GM23338 (cell line): ENCODE results near the gene SCLT1. TPM values are rescaled to one million over a fixed set of nuclear protein-coding genes. Genes with fewer than 3 reads are reported as not detected.

Experiments
- ATAC-seq: fragments of 200-7000 bp; cut with Tn5 transposase; 3 replicates; pipeline ENCODE4 v1.9.1; 2020
- DNase-seq: peaks from one replicate; pipeline ENCODE4 v3.0.0-alpha.2; 2015; ENCODE audit warnings: low spot score
- H2AFZ ChIP-seq: fragments of 200-600 bp; sonication (generic); 2 replicates; pipeline ENCODE4 v1.8.0; 2016; ENCODE audit warnings: antibody characterized with exemption, mild to moderate bottlenecking, moderate library complexity
- H3F3A ChIP-seq: fragments of 200-600 bp; sonication (generic); replicated peaks from 2 replicates; pipeline ENCODE4 v1.8.0; 2017; ENCODE audit warnings: antibody characterized with exemption, mixed run types, low read depth
- H3K27ac ChIP-seq: fragments of 200-600 bp; sonication (generic); 2 replicates; pipeline ENCODE4 v1.6.1; 2016; ENCODE audit warnings: low read depth
- H3K27me3 ChIP-seq: fragments of 200-600 bp; sonication (generic); 2 replicates; pipeline ENCODE4 v1.8.0; 2016; ENCODE audit warnings: mild to moderate bottlenecking, mixed run types, moderate library complexity; ENCODE audit not compliant: insufficient read depth
- H3K36me3 ChIP-seq: fragments of 200-600 bp; sonication (generic); 2 replicates; pipeline ENCODE4 v1.8.0; 2016; ENCODE audit warnings: mild to moderate bottlenecking; ENCODE audit not compliant: insufficient read depth
- H3K4me1 ChIP-seq: fragments of 200-600 bp; sonication (generic); 2 replicates; pipeline ENCODE4 v1.8.0; 2016; ENCODE audit warnings: mild to moderate bottlenecking, moderate library complexity; ENCODE audit not compliant: insufficient read depth
- H3K4me2 ChIP-seq: fragments of 200-600 bp; sonication (generic); 2 replicates; pipeline ENCODE4 v1.7.1; 2017; ENCODE audit warnings: mixed run types
- H3K4me3 ChIP-seq: fragments of 200-600 bp; sonication (generic); 2 replicates; pipeline ENCODE4 v1.6.1; 2016; ENCODE audit warnings: mixed run types
- H3K79me2 ChIP-seq: fragments of 200-600 bp; sonication (generic); replicated peaks from 2 replicates; pipeline ENCODE4 v1.8.0; 2017; ENCODE audit warnings: mild to moderate bottlenecking; ENCODE audit not compliant: insufficient read depth
- H3K9me2 ChIP-seq: fragments of 200-600 bp; sonication (generic); 2 replicates; pipeline ENCODE4 v1.8.0; 2017; ENCODE audit not compliant: insufficient read depth
- H4K20me1 ChIP-seq: fragments of 200-600 bp; sonication (generic); replicated peaks from 2 replicates; pipeline ENCODE4 v1.8.0; 2017; ENCODE audit warnings: mild to moderate bottlenecking; ENCODE audit not compliant: insufficient read depth
- H3K27ac Mint-ChIP-seq: 2 replicates; pipeline ENCODE4 v1.8.0; 2020; ENCODE audit warnings: inconsistent platforms, mild to moderate bottlenecking, moderate library complexity, mixed read lengths
- H3K27me3 Mint-ChIP-seq: 3 replicates; pipeline ENCODE4 v1.8.0; 2022; ENCODE audit warnings: low read depth, mild to moderate bottlenecking, moderate library complexity, mixed read lengths, inconsistent platforms; ENCODE audit not compliant: insufficient read depth, poor library complexity
- H3K36me3 Mint-ChIP-seq: 3 replicates; pipeline ENCODE4 v1.8.0; 2021; ENCODE audit warnings: low read depth, mild to moderate bottlenecking, inconsistent platforms, moderate library complexity, mixed read lengths
- H3K4me1 Mint-ChIP-seq: 3 replicates; pipeline ENCODE4 v1.8.0; 2020; ENCODE audit warnings: mild to moderate bottlenecking, inconsistent platforms, mixed read lengths
- H3K4me3 Mint-ChIP-seq: 3 replicates; pipeline ENCODE4 v1.8.0; 2021; ENCODE audit warnings: moderate library complexity, mild to moderate bottlenecking, inconsistent platforms, mixed read lengths
- H3K9me3 Mint-ChIP-seq: 3 replicates; pipeline ENCODE4 v1.8.0; 2020; ENCODE audit warnings: moderate library complexity, mild to moderate bottlenecking, inconsistent platforms, mixed read lengths
- CREB1 ChIP-seq: fragments of 250-450 bp; sonication (Bioruptor Pico); IDR thresholded peaks from 2 replicates; pipeline ENCODE4 v1.5.0; 2020; ENCODE audit warnings: low read depth, mild to moderate bottlenecking, moderate library complexity
- CTCF ChIP-seq, 2 experiments: fragments of 200-600 bp in 1 of 2; sonication (generic) in 1 of 2; conservative IDR thresholded peaks; 2 replicates each; pipeline versions ENCODE4 v1.5.1 to v1.6.1; 2016 to 2017; ENCODE audit warnings: antibody characterized with exemption in 2 of 2, low read depth in 2 of 2, mild to moderate bottlenecking in 2 of 2, moderate library complexity in 1 of 2
- ETS1 ChIP-seq: IDR thresholded peaks from 2 replicates; pipeline ENCODE4 v1.6.1; 2016; ENCODE audit warnings: antibody characterized with exemption
- EZH2 ChIP-seq: fragments of 200-600 bp; sonication (generic); IDR thresholded peaks from one replicate; pipeline ENCODE4 v1.8.0; 2017; ENCODE audit warnings: antibody characterized with exemption, mild to moderate bottlenecking, low read depth; ENCODE audit not compliant: unreplicated experiment
- POLR2AphosphoS5 ChIP-seq: IDR thresholded peaks from 2 replicates; pipeline ENCODE4 v1.6.1; 2016; ENCODE audit warnings: antibody characterized with exemption, low read depth
- STAT1 ChIP-seq: IDR thresholded peaks from one replicate; pipeline ENCODE4 v1.6.1; 2016; ENCODE audit warnings: antibody characterized with exemption; ENCODE audit not compliant: unreplicated experiment
- ZNF114 ChIP-seq: fragments of 250-450 bp; sonication (Bioruptor Pico); IDR thresholded peaks from 2 replicates; pipeline ENCODE4 v1.5.0; 2020; ENCODE audit warnings: mild to moderate bottlenecking, moderate library complexity
- long read RNA-seq: library from polyadenylated mRNA; unstranded; transcript quantifications from one replicate; pipeline ENCODE4 v2.0.0, GENCODE V29; 2020; ENCODE audit not compliant: unreplicated experiment
- polyA plus RNA-seq: library from polyadenylated mRNA; unstranded; fragments of >200 nt; fragmentation: Nextera tagmentation; extraction: Ambion mirVana; gene quantifications from 2 replicates; pipeline ENCODE4 v1.2.1, GENCODE V29; 2016
- total RNA-seq: library from RNA; depleted of rRNA; stranded (reverse); fragments of >200 nt; shearing (Covaris generic); gene quantifications from 2 replicates; pipeline ENCODE4 v1.2.3, GENCODE V29; 2014; rRNA removed

SCLT1 gene
- total RNA-seq, result 14.5 and 18.5 TPM in 2 replicates
- polyA plus RNA-seq, result 15.1 and 18.9 TPM in 2 replicates
- long read RNA-seq, partial matches to known transcripts, result 5 of 14 reads
- long read RNA-seq, other reads (novel, unspliced or antisense), result 3 of 14 reads

- no peak; the same call in 1 of the 2 replicates for TF ChIP-seq ZNF114
- TF ChIP-seq ETS1, result peak; percentile 66; the same call in 1 of the 2 replicates
- TF ChIP-seq EZH2, result no peak
- peak; percentile 94 for TF ChIP-seq CREB1 (CRISPR knock-in tag)
- no peak for TF ChIP-seq STAT1
- peak; percentile 90 for TF ChIP-seq POLR2AphosphoS5
- peak within 1 kb of the TSS; percentile 83 for H3K4me2 ChIP-seq
- peak within 1 kb of the TSS; percentile 71 for H3K4me3 ChIP-seq
- H2AFZ ChIP-seq, result peak within 1 kb of the TSS; percentile 77
- peak; percentile 99 for DNase-seq
- no peaks in the 10 kb centered on the region for H4K20me1 ChIP-seq
- H3K4me1 Mint-ChIP-seq, result peaks cover 9% of the 10 kb centered on the region
- H3K79me2 ChIP-seq, result peaks cover 41% of the 10 kb centered on the region
- H3K9me3 Mint-ChIP-seq, result no peaks in the 10 kb centered on the region
- H3K27ac ChIP-seq, result peak within 1 kb of the TSS; percentile 80
- no peaks in the 10 kb centered on the region for H3F3A ChIP-seq
- no peaks in the 10 kb centered on the region for H3K9me2 ChIP-seq
- H3K4me3 Mint-ChIP-seq, result no peak within 1 kb of the TSS
- no peak within 1 kb of the TSS for H3K27ac Mint-ChIP-seq
- H3K27me3 Mint-ChIP-seq, result peaks cover 1% of the 10 kb centered on the region
- H3K27me3 ChIP-seq, result no peaks in the 10 kb centered on the region
- H3K36me3 Mint-ChIP-seq, result no peaks in the 10 kb centered on the region
- H3K36me3 ChIP-seq, result no peaks in the 10 kb centered on the region
- peak; percentile 96 for ATAC-seq
- H3K4me1 ChIP-seq, result peaks cover 8% of the 10 kb centered on the region; the same call in 1 of the 2 replicates
Observed at GRCh38 chr4:129093191-129093920, at the start of gene SCLT1. Gene SCLT1, minus strand, starts transcription at chr4:129093539. Its CDS starts 436 bp downstream, at chr4:129093103.

GRCh38 chr4:129140521-129140920, 47.2 kb upstream of the SCLT1 start:
- no peaks in the 10 kb centered on the region; the same call in 2 of the 3 replicates for H3K9me3 Mint-ChIP-seq
- no peaks in the 10 kb centered on the region for H3K36me3 ChIP-seq
- no peaks in the 10 kb centered on the region for H3K36me3 Mint-ChIP-seq
- H3K4me3 ChIP-seq, result no peak overlapping the region
- no peak for TF ChIP-seq EZH2
- no peak for TF ChIP-seq CREB1 (CRISPR knock-in tag)
- no peak for TF ChIP-seq STAT1
- peak; percentile 25 to 29; a peak in 3 of 4 replicates for TF ChIP-seq CTCF (conservative IDR thresholded peaks at IDR 0.05; ENCODE audit: low read depth in 2 of 2)
- no peak for ATAC-seq
- no peaks in the 10 kb centered on the region for H3K27me3 Mint-ChIP-seq
- H3K9me2 ChIP-seq, result no peaks in the 10 kb centered on the region
- H3F3A ChIP-seq, result no peaks in the 10 kb centered on the region
- H4K20me1 ChIP-seq, result no peaks in the 10 kb centered on the region
- peaks cover 7% of the 10 kb centered on the region; the same call in 1 of the 3 replicates for H3K4me1 Mint-ChIP-seq
- H2AFZ ChIP-seq, result no peak overlapping the region
- H3K27me3 ChIP-seq, result no peaks in the 10 kb centered on the region
- no peak overlapping the region for H3K4me2 ChIP-seq
- no peak overlapping the region for H3K4me3 Mint-ChIP-seq
- H3K27ac ChIP-seq, result no peak overlapping the region
- no peaks in the 10 kb centered on the region for H3K79me2 ChIP-seq
- H3K4me1 ChIP-seq, result no peaks in the 10 kb centered on the region
- no peak overlapping the region for H3K27ac Mint-ChIP-seq
- DNase-seq, result no peak
